ENCODE results near the gene TRAPPC2. TPM values are rescaled to one million over a fixed set of nuclear protein-coding genes. Genes with fewer than 3 reads are reported as not detected.

The TRAPPC2 gene
- total RNA-seq, 1 donor from 2014 or later, result 14.7 TPM

DNA sequence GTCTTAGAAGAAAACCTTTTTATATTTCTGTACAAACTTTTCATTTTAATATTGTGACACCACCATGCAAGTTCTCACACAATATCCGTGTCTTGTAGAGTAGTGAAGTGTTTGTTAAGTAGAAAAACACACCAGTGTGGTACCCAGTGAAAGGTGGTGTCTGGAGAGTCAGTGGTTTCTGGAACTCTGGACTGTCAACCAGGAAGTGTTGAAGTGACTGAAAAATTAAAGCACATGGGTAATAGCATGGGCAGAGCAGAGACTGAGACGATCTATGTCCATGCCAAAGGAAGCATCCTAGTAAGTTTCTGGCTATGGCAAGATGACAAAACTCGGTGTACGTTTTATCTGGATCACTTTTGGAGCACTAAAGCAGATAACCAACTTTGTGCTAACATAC, 23.3 kb downstream of the TRAPPC2 start:
- TF ChIP-seq, protein P1, sequence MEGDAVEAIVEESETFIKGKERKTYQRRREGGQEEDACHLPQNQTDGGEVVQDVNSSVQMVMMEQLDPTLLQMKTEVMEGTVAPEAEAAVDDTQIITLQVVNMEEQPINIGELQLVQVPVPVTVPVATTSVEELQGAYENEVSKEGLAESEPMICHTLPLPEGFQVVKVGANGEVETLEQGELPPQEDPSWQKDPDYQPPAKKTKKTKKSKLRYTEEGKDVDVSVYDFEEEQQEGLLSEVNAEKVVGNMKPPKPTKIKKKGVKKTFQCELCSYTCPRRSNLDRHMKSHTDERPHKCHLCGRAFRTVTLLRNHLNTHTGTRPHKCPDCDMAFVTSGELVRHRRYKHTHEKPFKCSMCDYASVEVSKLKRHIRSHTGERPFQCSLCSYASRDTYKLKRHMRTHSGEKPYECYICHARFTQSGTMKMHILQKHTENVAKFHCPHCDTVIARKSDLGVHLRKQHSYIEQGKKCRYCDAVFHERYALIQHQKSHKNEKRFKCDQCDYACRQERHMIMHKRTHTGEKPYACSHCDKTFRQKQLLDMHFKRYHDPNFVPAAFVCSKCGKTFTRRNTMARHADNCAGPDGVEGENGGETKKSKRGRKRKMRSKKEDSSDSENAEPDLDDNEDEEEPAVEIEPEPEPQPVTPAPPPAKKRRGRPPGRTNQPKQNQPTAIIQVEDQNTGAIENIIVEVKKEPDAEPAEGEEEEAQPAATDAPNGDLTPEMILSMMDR (IDR thresholded peaks at IDR 0.05), result no peak

DNA sequence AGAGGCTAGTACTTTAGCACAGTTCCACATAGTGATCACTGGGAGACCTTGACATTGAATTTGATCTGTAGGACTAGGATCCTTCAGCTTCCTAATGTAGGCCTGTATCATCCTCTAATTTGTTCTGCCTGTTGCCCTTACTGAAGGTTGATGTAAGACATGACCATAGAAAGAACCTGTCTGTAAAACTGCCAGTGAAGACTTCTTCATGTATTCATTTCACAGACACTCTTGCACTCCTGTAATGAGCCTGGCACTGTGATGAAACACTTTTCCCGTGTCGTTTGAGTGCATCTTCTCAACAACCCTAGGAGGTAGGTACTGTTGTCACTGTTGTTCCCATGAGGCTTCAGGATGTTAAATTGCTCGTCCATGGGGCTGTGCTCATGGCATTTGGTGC, 30.8 kb downstream of the TRAPPC2 start:
- no peaks in the 10 kb centered on the region for H3K36me3 Mint-ChIP-seq (ENCODE audit: unreplicated experiment)
- H3K9me3 Mint-ChIP-seq (ENCODE audit: unreplicated experiment), result no peaks in the 10 kb centered on the region
- no peak overlapping the region for H3K27ac Mint-ChIP-seq (ENCODE audit: unreplicated experiment)
- no peak for DNase-seq (ENCODE audit: extremely low spot score, unreplicated experiment)
- peaks cover 10% of the 10 kb centered on the region for H3K4me1 Mint-ChIP-seq (ENCODE audit: unreplicated experiment)
- no peak overlapping the region for H3K4me3 Mint-ChIP-seq (ENCODE audit: unreplicated experiment)
- H3K27me3 Mint-ChIP-seq (ENCODE audit: unreplicated experiment), result no peaks in the 10 kb centered on the region
- TF ChIP-seq, protein P1 (IDR thresholded peaks at IDR 0.05), result no peak

More for the DNA sequence above, 23.3 kb downstream of the TRAPPC2 start:
- no peak for DNase-seq (ENCODE audit: extremely low spot score, unreplicated experiment)
- Mint-ChIP-seq H3K36me3 (ENCODE audit: unreplicated experiment) (peaks cover 17% of the 10 kb centered on the region), H3K4me3 (ENCODE audit: unreplicated experiment) (no peak overlapping the region), H3K4me1 (ENCODE audit: unreplicated experiment) (no peaks in the 10 kb centered on the region), H3K27ac (ENCODE audit: unreplicated experiment) (no peak overlapping the region), H3K27me3 (ENCODE audit: unreplicated experiment) (no peaks in the 10 kb centered on the region), H3K9me3 (ENCODE audit: unreplicated experiment) (peaks cover 3% of the 10 kb centered on the region)

DNA sequence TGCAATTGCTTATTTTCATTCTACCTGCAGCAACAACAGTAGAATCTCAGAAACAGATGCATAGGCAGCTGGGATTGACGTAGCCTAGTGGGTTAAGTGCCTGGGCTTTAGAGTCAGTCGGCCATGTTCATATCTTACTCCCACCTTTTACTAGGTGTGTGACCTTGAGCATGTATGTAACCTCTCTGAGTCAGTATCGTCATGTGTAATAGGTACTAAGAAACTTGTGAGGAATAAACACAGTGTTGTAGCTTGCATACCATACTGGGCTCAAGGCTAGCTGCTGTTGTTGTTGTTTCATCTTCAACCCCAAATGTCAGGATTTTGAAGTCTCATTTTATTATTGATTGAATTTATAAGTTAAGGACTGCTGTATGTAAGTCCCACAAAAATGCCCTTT, 31.3 kb downstream of the TRAPPC2 start:
- TF ChIP-seq, protein P1 (IDR thresholded peaks at IDR 0.05), result no peak
- no peaks in the 10 kb centered on the region for H3K36me3 Mint-ChIP-seq (ENCODE audit: unreplicated experiment)
- no peak for DNase-seq (ENCODE audit: extremely low spot score, unreplicated experiment)
- H3K4me3 Mint-ChIP-seq (ENCODE audit: unreplicated experiment), result no peak overlapping the region
- no peak overlapping the region for H3K27ac Mint-ChIP-seq (ENCODE audit: unreplicated experiment)
- H3K4me1 Mint-ChIP-seq (ENCODE audit: unreplicated experiment), result peaks cover 10% of the 10 kb centered on the region
- no peaks in the 10 kb centered on the region for H3K27me3 Mint-ChIP-seq (ENCODE audit: unreplicated experiment)
- H3K9me3 Mint-ChIP-seq (ENCODE audit: unreplicated experiment), result no peaks in the 10 kb centered on the region

DNA sequence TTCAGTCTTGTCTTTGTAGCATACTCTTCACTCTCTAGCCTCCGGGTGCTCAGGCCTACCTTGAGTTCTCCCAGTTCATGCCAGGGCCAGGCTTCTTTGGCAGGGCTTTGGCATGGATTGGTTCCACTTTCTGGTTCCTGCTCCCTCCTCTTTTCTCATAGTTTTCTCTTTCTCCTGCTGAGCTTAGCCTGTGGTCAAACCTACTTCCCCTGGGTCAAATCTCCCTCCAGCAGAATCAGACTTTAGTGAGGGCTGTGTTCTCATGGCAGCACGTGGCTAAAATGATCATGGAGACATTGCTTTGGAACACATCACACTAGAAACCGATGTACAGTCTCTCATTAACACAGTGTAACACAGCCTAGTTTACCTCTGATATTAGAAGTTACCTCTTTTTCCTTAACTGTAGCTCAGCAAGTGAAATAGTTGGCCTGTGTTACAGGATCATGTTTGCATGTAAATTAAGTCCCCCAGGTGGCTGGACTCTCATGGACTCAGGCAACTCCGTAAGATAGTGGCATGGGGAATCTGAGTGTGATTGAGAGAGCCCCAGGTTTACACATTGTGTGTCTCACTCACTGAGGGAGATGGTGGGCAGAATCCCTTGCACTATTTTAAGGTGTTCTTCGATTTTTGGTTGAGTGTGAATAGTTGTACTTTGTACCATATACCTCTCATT, 32.2 kb downstream of the TRAPPC2 start:
- H3K27ac Mint-ChIP-seq (ENCODE audit: unreplicated experiment), result no peak overlapping the region

DNA sequence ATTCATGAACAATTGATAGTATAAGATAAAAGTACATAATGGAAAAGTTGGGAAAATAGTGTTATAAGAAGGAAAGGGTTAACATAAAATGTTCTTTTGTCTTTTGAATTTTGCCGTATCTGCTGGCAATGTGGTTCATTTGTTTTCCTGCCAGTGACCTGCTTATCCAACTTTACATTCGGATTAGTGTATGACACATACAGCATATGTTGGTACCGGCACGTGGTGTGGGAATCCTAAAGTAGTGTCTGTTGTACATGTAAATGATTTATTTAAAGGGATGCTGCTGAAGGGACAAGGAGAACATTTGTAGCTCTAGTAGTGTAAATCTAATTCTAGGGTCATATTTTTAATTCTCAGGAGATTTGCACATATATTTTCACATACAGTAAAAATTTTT, 34.0 kb downstream of the TRAPPC2 start:
- peaks cover 10% of the 10 kb centered on the region for H3K4me1 Mint-ChIP-seq (ENCODE audit: unreplicated experiment)
- H3K9me3 Mint-ChIP-seq (ENCODE audit: unreplicated experiment), result no peaks in the 10 kb centered on the region
- H3K36me3 Mint-ChIP-seq (ENCODE audit: unreplicated experiment), result no peaks in the 10 kb centered on the region
- no peak overlapping the region for H3K4me3 Mint-ChIP-seq (ENCODE audit: unreplicated experiment)
- TF ChIP-seq, protein P1 (IDR thresholded peaks at IDR 0.05), result no peak
- H3K27me3 Mint-ChIP-seq (ENCODE audit: unreplicated experiment), result no peaks in the 10 kb centered on the region
- no peak overlapping the region for H3K27ac Mint-ChIP-seq (ENCODE audit: unreplicated experiment)
- DNase-seq (ENCODE audit: extremely low spot score, unreplicated experiment), result no peak

More for the DNA sequence above, 32.2 kb downstream of the TRAPPC2 start:
- H3K9me3 Mint-ChIP-seq (ENCODE audit: unreplicated experiment), result no peaks in the 10 kb centered on the region
- no peaks in the 10 kb centered on the region for H3K36me3 Mint-ChIP-seq (ENCODE audit: unreplicated experiment)
- TF ChIP-seq, protein P1 (IDR thresholded peaks at IDR 0.05), result no peak
- no peak overlapping the region for H3K4me3 Mint-ChIP-seq (ENCODE audit: unreplicated experiment)
- DNase-seq (ENCODE audit: extremely low spot score, unreplicated experiment), result no peak
- no peaks in the 10 kb centered on the region for H3K27me3 Mint-ChIP-seq (ENCODE audit: unreplicated experiment)
- peaks cover 10% of the 10 kb centered on the region for H3K4me1 Mint-ChIP-seq (ENCODE audit: unreplicated experiment)
